NCI-H2196 (cell line): ENCODE measurements around the gene LIMS3.
"Not testable (repeated sequence)": the region's sequence is repeated elsewhere in the genome, so short reads cannot be mapped to it uniquely, and the experiment has no call there.

Experiments
- DNase-seq: peaks from one replicate; lab custom pipeline; 2025; ENCODE audit not compliant: unreplicated experiment; lab: John Stamatoyannopoulos, UW

Gene LIMS3

GRCh38 chr2:109921543-109922384 lies 23.3 kb downstream of the LIMS3 start:
- DNase-seq = not testable (repeated sequence)

- DNase-seq = not testable (repeated sequence)
Measured at GRCh38 chr2:109924481-109924880, 26.0 kb downstream of the LIMS3 start.

- DNase-seq = not testable (repeated sequence)
Measured at GRCh38 chr2:109927803-109928202, 29.3 kb downstream of the LIMS3 start.

- not testable (repeated sequence) for DNase-seq
Measured at GRCh38 chr2:109929222-109929621, 30.7 kb downstream of the LIMS3 start.

GRCh38 chr2:109936534-109936933 lies 38.0 kb downstream of the LIMS3 start:
- DNase-seq = not testable (repeated sequence)

- not testable (repeated sequence) for DNase-seq
Measured at GRCh38 chr2:109945362-109945761, 46.9 kb downstream of the LIMS3 start.

- not testable (repeated sequence) for DNase-seq
Measured at GRCh38 chr2:109947262-109947958, 48.9 kb downstream of the LIMS3 start.

GRCh38 chr2:109947959-109948520 lies 49.6 kb downstream of the LIMS3 start:
- DNase-seq = not testable (repeated sequence)

- not testable (repeated sequence) for DNase-seq
Measured at GRCh38 chr2:109950146-109950843, 51.8 kb downstream of the LIMS3 start.

GRCh38 chr2:109963942-109964341 lies 65.5 kb downstream of the LIMS3 start:
- not testable (repeated sequence) for DNase-seq

GRCh38 chr2:109965482-109965881 lies 67.0 kb downstream of the LIMS3 start:
- DNase-seq = not testable (repeated sequence)

- DNase-seq = not testable (repeated sequence)
Measured at GRCh38 chr2:109966107-109966736, 67.7 kb downstream of the LIMS3 start.

- not testable (repeated sequence) for DNase-seq
Measured at GRCh38 chr2:109966858-109967257, 68.4 kb downstream of the LIMS3 start.

- DNase-seq = not testable (repeated sequence)
Measured at GRCh38 chr2:109969864-109970263, 71.4 kb downstream of the LIMS3 start.

GRCh38 chr2:109971710-109972109 lies 73.2 kb downstream of the LIMS3 start:
- DNase-seq = not testable (repeated sequence)
